Measurements from ENCODE around the gene MAGOH.
A peak's percentile ranks its signal among the peaks of the same experiment; 100 is the strongest.
"Not testable (repeated sequence)": the region's sequence is repeated elsewhere in the genome, so short reads cannot be mapped to it uniquely, and the experiment has no call there.

MAGOH gene

GRCh38 chr1:53238197-53239155 is at the start of gene MAGOH:
Gene MAGOH (minus strand): TSS chr1:53238518. CDS start chr1:53238448, 70 bp downstream.
- peak; percentile 93 for DNase-seq (ENCODE audit: low spot score)

- DNase-seq (ENCODE audit: low spot score) = no peak
Observed at GRCh38 chr1:53286955-53287354, 48.6 kb upstream of the MAGOH start.

- no peak for DNase-seq (ENCODE audit: low spot score)
Observed at GRCh38 chr1:53285969-53286760, 47.8 kb upstream of the MAGOH start.

- DNase-seq (ENCODE audit: low spot score) = no peak
Observed at GRCh38 chr1:53285546-53285945, 47.2 kb upstream of the MAGOH start.

- no peak for DNase-seq (ENCODE audit: low spot score)
Observed at GRCh38 chr1:53284224-53285020, 46.1 kb upstream of the MAGOH start.

DNA sequence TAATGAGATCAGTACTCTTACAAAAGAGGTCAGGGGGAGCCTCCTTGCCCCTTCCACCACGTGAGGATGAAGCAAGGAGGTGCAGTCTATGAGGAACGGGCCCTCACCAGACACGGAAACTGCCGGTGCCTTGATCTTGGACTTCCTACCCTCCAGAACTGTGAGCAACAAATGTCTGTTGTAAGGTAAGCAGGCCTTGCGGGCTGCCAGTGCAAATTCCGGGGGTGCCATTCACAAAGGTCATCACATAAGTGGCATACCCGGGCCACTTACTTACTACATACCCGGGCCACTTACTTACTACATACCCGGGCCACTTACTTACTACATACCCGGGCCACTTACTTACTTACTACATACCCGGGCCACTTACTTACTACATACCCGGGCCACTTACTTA is 44.8 kb upstream of the MAGOH start:
- DNase-seq (ENCODE audit: low spot score) = not testable (repeated sequence)

DNA sequence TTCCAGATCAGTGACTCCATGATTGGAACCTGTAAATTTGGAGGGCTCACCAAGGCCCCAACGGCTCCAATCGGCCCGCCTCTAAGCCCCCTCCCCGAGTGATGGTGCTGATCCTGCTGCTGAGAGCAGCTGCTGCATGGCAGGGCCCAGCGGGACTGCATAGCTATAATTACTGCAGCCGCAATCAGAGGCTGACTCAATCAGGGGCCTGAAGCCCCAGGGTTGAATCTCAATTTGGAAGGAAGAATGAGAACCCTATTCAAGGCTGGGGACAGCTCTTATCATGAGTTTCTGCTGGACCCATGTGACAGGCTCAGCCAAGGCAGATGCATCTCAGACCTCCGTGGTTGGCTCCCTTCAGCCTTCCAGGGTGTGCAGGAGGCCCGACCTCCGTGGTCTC is 42.8 kb upstream of the MAGOH start:
- DNase-seq (ENCODE audit: low spot score) = no peak

- DNase-seq (ENCODE audit: low spot score) = no peak
Observed at GRCh38 chr1:53280496-53280895, 42.2 kb upstream of the MAGOH start.

GRCh38 chr1:53279296-53280200 is 41.2 kb upstream of the MAGOH start:
- no peak for DNase-seq (ENCODE audit: low spot score)

DNA sequence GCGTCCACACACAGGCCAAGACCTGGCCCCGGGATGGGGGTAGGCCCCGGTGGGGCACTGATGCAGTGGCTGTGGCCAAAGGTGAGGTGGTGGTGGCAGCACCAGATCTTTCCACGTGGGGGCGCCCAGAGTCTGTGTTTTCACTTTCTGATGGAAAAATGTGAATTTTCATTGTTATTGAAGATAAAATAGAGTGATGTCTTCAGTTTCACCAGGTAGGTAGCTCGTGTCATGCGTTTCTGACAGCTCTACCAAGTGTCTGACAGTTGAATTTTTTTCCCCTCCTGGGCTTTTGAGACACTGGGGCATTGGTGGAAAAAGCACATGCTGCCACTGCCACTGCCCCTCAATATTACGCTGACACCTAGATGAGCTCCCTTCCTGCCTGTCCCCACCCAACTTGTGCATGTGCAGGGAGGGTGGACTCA is 40.0 kb upstream of the MAGOH start:
- DNase-seq (ENCODE audit: low spot score) = peak; percentile 52

DNA sequence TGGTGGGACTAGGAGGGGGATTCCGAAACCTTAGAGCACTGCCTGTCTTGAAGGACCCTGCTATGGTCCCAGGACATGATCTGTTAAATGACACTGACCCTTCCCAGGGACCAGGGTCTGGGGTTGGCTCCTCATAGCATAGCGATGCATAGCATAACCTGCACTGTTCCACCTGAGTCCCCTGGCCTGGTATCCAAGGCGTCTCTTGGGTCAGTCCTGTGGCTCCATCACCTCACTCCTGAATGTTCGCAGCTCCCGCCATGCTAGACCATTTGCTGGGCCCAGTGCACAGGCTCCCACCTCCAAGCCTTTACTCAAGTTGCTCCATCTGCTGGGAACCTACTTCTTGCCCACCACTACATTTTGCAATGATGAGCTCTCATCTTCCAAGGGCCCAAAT is 39.0 kb upstream of the MAGOH start:
- no peak for DNase-seq (ENCODE audit: low spot score)

GRCh38 chr1:53276902-53277281 is 38.6 kb upstream of the MAGOH start:
- no peak for DNase-seq (ENCODE audit: low spot score)

DNA sequence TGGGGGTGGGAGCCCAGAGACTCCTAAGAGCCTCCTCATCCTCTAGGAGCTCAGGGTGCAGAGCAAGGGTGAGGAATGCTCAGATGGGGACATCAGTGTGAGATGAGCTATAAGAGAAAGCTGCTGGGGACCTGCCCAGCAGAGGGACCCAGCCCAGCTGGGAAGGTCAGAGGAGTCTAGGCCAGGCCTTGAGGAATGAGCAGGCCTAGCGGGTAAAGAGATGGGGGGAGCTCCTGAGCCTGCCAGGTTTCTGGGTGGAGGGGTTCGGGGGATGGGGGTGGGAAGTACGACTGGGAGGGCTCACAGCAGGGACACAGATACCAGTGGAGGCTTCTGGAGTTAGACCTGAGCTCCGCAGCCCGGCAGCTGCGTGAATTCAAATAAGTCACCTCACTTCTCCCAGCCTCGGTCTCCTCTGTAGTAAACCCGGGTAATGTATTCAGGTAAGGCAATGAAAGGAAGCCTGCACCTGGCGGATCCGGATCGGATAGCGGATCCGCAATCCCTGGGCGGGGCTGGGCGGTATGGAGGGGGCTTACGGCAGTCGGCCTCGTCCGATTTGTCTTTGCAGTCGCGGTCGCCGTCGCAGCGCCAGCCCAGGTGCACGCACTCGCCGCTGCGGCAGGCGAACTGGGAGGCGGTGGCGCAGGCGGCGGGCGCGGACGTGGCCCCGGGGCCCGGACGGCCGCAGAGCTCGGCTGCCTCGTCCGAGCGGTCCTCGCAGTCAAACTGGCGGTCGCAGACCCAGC is 38.0 kb upstream of the MAGOH start:
- no peak for DNase-seq (ENCODE audit: low spot score)

DNA sequence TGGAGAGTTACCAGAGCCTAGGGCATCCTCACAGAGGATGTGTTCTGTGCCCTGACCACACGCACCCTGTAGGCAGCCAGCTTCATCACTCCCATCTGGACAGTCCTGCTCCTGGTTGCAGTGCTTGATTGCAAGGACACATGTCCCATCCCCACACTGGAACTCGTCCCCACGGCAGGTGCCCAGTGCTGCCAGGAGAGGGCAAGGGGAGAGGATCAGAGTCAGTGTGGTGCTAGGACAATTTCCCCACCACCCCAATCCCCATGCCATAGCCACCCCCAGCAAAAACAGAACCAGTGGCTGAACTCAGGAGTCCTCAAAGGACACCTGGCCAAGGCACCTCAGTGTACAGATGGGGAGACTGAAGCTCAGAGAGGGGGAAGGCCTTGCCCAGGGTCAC is 37.2 kb upstream of the MAGOH start:
- no peak for DNase-seq (ENCODE audit: low spot score)

DNA sequence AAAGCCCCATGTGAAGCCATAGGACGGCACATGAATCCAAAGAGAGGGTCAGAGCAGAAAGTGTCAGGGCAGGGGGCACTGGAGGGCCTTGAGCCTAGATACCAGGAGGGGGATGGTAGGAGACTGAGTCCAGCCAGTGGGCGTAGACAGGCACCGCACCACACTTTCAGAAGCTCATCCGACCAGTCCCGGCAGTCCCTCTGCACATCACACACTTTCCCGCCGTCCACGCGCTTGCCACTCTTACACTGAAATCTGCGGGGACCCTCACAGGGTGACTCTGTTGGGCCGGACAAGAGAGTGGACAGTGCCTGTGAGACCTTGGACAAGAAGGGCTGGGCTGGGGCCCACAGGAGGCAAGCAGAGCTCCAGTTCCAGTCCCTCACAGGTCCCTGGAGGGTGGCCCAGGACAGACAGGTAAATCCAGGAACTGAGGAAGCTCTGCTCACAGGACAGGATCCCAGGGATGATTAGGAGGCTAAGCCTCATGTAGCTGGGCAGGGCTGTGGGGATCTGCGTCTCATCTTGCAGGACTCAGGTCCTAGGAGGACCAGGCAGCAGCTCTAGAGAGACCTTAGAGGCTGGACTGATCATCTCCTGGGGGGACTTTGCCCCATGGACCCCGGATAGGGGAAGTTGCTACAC is 36.3 kb upstream of the MAGOH start:
- no peak for DNase-seq (ENCODE audit: low spot score)

GRCh38 chr1:53274026-53274425 is 35.7 kb upstream of the MAGOH start:
- no peak for DNase-seq (ENCODE audit: low spot score)

GRCh38 chr1:53273526-53273925 is 35.2 kb upstream of the MAGOH start:
- no peak for DNase-seq (ENCODE audit: low spot score)

DNA sequence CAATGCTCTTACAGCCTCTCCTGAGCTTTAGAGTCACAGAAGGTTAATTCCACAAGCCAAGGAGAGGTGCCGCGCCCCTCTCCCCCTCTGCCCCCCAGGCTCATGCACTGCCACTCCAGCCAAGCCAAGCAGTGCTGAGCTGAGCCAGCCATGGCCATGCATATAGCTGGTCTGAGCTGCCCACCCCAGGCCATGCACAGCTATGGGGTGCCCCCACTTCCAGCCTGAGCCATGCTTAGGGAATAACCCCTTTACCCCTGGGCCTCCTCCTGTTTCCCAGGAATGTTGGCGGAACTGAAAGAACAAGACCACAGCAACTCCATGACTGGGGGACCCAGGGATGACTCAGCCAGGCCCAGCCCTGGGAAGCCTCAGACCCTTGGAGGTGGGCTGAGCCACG is 34.0 kb upstream of the MAGOH start:
- no peak for DNase-seq (ENCODE audit: low spot score)

- no peak for DNase-seq (ENCODE audit: low spot score)
Observed at GRCh38 chr1:53271446-53272090, 33.2 kb upstream of the MAGOH start.

All from CD4-positive, alpha-beta T cell treated with Interleukin-6 at 100 ng/mL for 8 hours (primary cell).